Activated T-helper 17 cell treated with anti-CD3 and anti-CD28 coated beads, Interleukin-2, amount 50 U/mL, for 72 hours (primary cell): ENCODE data around the gene PTPRD. TPM values are rescaled to one million over a fixed set of nuclear protein-coding genes. Genes with fewer than 3 reads are reported as not detected.

Experiments
- ATAC-seq: fragments of 150-1000 bp; cut with Tn5 transposase; replicated peaks from 2 replicates; pipeline ENCODE4 v1.10.0; 2021; ENCODE audit warnings: mild to moderate bottlenecking, moderate library complexity
- H3K27ac Mint-ChIP-seq: one replicate; pipeline ENCODE4 v1.8.0; 2022; ENCODE audit warnings: mixed read lengths
- H3K27me3 Mint-ChIP-seq: one replicate; pipeline ENCODE4 v1.8.0; 2022; ENCODE audit warnings: mixed read lengths
- H3K36me3 Mint-ChIP-seq: one replicate; pipeline ENCODE4 v1.8.0; 2022; ENCODE audit warnings: low read depth, mild to moderate bottlenecking, mixed read lengths
- H3K4me1 Mint-ChIP-seq: one replicate; pipeline ENCODE4 v1.8.0; 2022; ENCODE audit warnings: mixed read lengths
- H3K4me3 Mint-ChIP-seq: one replicate; pipeline ENCODE4 v1.8.0; 2022; ENCODE audit warnings: mild to moderate bottlenecking, mixed read lengths
- H3K9me3 Mint-ChIP-seq: one replicate; pipeline ENCODE4 v1.8.0; 2022; ENCODE audit warnings: mixed read lengths
- total RNA-seq, 2 donors: library from RNA; stranded (reverse); gene quantifications; one replicate each; pipeline ENCODE4 v1.2.3, GENCODE V29; 2022

Gene PTPRD
- total RNA-seq, 2 donors from 2014 or later: 0.04 TPM; not detected in 1

DNA sequence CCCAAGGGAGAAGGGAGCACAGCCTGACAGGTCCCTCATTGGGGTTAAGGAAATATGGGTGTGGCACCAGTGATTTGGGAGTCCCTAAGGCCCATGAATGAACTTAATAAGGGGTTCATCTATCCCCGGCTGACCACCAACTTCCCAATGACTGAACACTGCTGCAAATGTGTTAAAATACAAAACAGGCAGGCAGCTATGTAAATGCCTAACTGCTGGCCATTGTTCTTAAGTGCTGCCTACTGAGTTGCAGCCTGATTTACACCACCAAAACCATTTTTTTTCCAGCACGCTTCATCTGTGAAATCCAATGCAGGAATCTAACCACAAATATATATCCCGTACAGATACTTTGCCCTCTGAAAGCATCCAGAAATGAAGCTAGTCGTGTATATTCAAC lies 478.5 kb downstream of the PTPRD start:
- Mint-ChIP-seq H3K4me1 (no peaks in the 10 kb centered on the region), H3K27me3 (no peaks in the 10 kb centered on the region), H3K4me3 (no peak overlapping the region), H3K27ac (no peak overlapping the region), H3K9me3 (peaks cover 6% of the 10 kb centered on the region), H3K36me3 (no peaks in the 10 kb centered on the region)
- ATAC-seq: no peak

DNA sequence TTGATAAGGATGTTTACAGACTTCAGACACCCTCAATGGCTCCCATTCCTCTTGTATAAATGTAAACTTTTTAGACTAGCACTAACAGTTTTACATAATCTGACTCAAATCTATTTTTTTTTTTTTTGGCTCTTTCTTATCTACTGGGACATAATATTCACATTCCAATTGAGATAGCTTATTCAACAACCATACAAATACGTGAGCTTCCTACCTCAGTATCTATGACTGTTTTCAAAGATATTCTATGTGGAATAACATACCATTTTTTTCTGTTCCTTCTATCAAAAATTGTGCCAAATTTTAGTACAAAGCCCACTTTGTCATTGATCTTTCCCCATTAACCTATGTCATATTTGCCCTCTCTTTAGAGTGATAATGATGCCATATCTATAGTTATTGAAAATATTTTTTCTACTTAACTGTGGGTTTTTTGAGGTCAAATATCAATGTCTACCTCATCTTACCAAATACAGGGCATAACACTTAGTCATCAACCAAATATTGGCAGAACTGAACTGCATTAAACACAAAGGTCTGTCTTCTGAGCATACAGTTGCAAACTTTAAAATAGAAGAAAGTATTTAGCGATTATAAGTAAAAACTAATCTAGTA lies 482.6 kb downstream of the PTPRD start:
- H3K36me3 Mint-ChIP-seq: no peaks in the 10 kb centered on the region
- no peaks in the 10 kb centered on the region for H3K4me1 Mint-ChIP-seq
- H3K4me3 Mint-ChIP-seq: no peak overlapping the region
- H3K9me3 Mint-ChIP-seq: peaks cover 9% of the 10 kb centered on the region
- H3K27ac Mint-ChIP-seq: no peak overlapping the region
- no peak for ATAC-seq
- no peaks in the 10 kb centered on the region for H3K27me3 Mint-ChIP-seq

DNA sequence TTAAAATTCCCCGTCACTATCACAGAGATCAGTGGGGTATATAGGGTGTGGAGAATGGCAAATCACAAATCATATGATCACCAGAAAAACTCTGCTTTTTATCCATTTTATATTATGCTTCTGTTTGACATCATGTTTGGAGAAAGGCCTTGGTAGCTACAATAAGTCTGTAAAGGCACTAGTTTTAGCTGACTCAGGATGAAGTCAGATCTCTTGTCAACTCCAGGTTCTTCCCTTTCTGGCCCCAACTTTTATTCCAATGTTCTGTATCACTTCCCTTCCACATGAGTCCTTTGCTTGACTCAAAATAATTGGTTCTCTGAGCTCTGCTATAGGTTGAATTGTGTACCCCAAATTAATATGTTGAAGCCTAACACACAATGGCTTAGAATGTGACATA lies 484.9 kb downstream of the PTPRD start:
- no peak overlapping the region for H3K27ac Mint-ChIP-seq
- no peaks in the 10 kb centered on the region for H3K27me3 Mint-ChIP-seq
- ATAC-seq: no peak
- no peaks in the 10 kb centered on the region for H3K4me1 Mint-ChIP-seq
- H3K36me3 Mint-ChIP-seq: no peaks in the 10 kb centered on the region
- H3K9me3 Mint-ChIP-seq: peaks cover 7% of the 10 kb centered on the region
- H3K4me3 Mint-ChIP-seq: no peak overlapping the region

- no peak for ATAC-seq
- Mint-ChIP-seq H3K27ac (no peak overlapping the region), H3K27me3 (no peaks in the 10 kb centered on the region), H3K4me1 (no peaks in the 10 kb centered on the region), H3K4me3 (no peak overlapping the region), H3K9me3 (peaks cover 7% of the 10 kb centered on the region), H3K36me3 (no peaks in the 10 kb centered on the region)
These were observed 500.0 kb downstream of the PTPRD start for GRCh38 chr9:10112798-10113197.

GRCh38 chr9:10112070-10112469 lies 500.7 kb downstream of the PTPRD start:
- Mint-ChIP-seq H3K4me3 (no peak overlapping the region), H3K4me1 (no peaks in the 10 kb centered on the region), H3K36me3 (no peaks in the 10 kb centered on the region), H3K27me3 (no peaks in the 10 kb centered on the region), H3K9me3 (peaks cover 7% of the 10 kb centered on the region), H3K27ac (no peak overlapping the region)
- ATAC-seq: no peak

DNA sequence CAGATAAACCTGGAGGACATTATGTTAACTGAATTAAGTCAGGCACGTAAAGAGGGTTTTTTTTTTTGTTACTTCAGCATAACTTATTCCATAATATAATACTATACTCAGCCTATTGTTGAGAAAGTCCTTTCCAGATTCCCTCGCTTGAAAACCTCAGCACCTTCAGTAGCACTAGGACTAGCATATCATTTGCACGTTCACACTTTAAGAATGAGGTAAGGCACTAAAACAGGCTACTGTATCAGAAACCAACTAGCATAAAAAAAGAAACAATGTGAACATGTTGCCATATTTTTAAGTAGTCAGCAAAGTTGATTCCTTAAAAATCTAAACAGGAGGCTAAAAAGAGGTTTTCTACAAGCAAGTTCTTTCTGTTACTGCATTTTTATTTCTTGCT lies 504.0 kb downstream of the PTPRD start:
- Mint-ChIP-seq H3K27ac (no peak overlapping the region), H3K4me3 (no peak overlapping the region), H3K27me3 (no peaks in the 10 kb centered on the region), H3K4me1 (no peaks in the 10 kb centered on the region), H3K9me3 (peaks cover 11% of the 10 kb centered on the region), H3K36me3 (no peaks in the 10 kb centered on the region)
- ATAC-seq: no peak

GRCh38 chr9:10104774-10105173 lies 508.0 kb downstream of the PTPRD start:
- no peaks in the 10 kb centered on the region for H3K4me1 Mint-ChIP-seq
- H3K9me3 Mint-ChIP-seq: peaks cover 8% of the 10 kb centered on the region
- ATAC-seq: no peak
- H3K27ac Mint-ChIP-seq: no peak overlapping the region
- H3K4me3 Mint-ChIP-seq: no peak overlapping the region
- no peaks in the 10 kb centered on the region for H3K27me3 Mint-ChIP-seq
- H3K36me3 Mint-ChIP-seq: no peaks in the 10 kb centered on the region

DNA sequence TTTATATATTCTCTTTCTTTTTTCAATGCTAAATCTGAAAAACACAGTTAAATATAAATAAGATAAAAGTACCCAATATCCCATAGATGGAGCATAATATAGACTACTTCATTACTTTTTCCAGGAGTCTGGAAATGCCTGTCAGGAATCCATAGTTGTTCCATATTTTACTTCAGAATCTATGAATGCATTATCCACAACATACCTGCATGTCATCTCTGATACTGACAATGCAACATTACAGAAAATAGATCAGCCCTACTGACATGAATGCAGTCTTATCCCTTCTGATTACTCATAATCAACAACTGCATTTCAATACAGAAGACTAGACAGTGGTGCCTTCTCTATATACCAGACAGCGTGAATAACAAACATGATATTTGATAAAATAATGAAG lies 517.6 kb downstream of the PTPRD start:
- no peak for ATAC-seq
- Mint-ChIP-seq H3K9me3 (peaks cover 5% of the 10 kb centered on the region), H3K27me3 (no peaks in the 10 kb centered on the region), H3K27ac (no peak overlapping the region), H3K4me1 (no peaks in the 10 kb centered on the region), H3K36me3 (no peaks in the 10 kb centered on the region), H3K4me3 (no peak overlapping the region)

DNA sequence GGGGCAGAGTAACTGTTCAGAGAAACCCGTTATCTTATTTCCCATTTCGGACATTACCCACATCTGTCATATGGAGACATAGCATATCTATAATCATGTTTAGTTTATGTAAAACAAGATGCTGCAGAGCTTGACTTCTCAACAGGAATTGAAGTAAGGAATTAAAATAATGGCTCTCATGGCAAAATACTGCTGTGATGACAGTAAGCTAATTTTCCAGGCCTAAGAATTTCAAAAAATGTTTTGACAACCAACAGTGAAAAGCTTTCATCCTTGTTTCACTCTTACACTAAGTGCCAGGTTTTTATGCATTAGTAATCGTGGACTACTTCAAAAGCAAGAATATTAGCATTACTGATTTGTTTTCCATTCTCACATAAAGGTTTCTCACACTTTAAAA lies 518.2 kb downstream of the PTPRD start:
- H3K4me3 Mint-ChIP-seq: no peak overlapping the region
- ATAC-seq: no peak
- no peaks in the 10 kb centered on the region for H3K27me3 Mint-ChIP-seq
- H3K4me1 Mint-ChIP-seq: no peaks in the 10 kb centered on the region
- H3K27ac Mint-ChIP-seq: no peak overlapping the region
- peaks cover 5% of the 10 kb centered on the region for H3K9me3 Mint-ChIP-seq
- H3K36me3 Mint-ChIP-seq: no peaks in the 10 kb centered on the region

- H3K27me3 Mint-ChIP-seq: no peaks in the 10 kb centered on the region
These were observed 532.8 kb downstream of the PTPRD start for GRCh38 chr9:10080012-10080411.

GRCh38 chr9:10079284-10079964 lies 533.4 kb downstream of the PTPRD start:
- Mint-ChIP-seq H3K27ac (no peak overlapping the region), H3K9me3 (peaks cover 13% of the 10 kb centered on the region), H3K4me3 (no peak overlapping the region), H3K27me3 (no peaks in the 10 kb centered on the region), H3K36me3 (no peaks in the 10 kb centered on the region), H3K4me1 (no peaks in the 10 kb centered on the region)
- ATAC-seq: no peak

More at GRCh38 chr9:10080012-10080411, 532.8 kb downstream of the PTPRD start:
- no peak overlapping the region for H3K4me3 Mint-ChIP-seq
- peaks cover 13% of the 10 kb centered on the region for H3K9me3 Mint-ChIP-seq
- H3K36me3 Mint-ChIP-seq: no peaks in the 10 kb centered on the region
- ATAC-seq: no peak
- no peaks in the 10 kb centered on the region for H3K4me1 Mint-ChIP-seq
- no peak overlapping the region for H3K27ac Mint-ChIP-seq

- H3K27ac Mint-ChIP-seq: no peak overlapping the region
- no peak for ATAC-seq
- H3K4me1 Mint-ChIP-seq: no peaks in the 10 kb centered on the region
- no peaks in the 10 kb centered on the region for H3K36me3 Mint-ChIP-seq
- H3K4me3 Mint-ChIP-seq: no peak overlapping the region
- peaks cover 5% of the 10 kb centered on the region for H3K9me3 Mint-ChIP-seq
- no peaks in the 10 kb centered on the region for H3K27me3 Mint-ChIP-seq
These were observed 541.2 kb downstream of the PTPRD start for GRCh38 chr9:10071579-10071978.

DNA sequence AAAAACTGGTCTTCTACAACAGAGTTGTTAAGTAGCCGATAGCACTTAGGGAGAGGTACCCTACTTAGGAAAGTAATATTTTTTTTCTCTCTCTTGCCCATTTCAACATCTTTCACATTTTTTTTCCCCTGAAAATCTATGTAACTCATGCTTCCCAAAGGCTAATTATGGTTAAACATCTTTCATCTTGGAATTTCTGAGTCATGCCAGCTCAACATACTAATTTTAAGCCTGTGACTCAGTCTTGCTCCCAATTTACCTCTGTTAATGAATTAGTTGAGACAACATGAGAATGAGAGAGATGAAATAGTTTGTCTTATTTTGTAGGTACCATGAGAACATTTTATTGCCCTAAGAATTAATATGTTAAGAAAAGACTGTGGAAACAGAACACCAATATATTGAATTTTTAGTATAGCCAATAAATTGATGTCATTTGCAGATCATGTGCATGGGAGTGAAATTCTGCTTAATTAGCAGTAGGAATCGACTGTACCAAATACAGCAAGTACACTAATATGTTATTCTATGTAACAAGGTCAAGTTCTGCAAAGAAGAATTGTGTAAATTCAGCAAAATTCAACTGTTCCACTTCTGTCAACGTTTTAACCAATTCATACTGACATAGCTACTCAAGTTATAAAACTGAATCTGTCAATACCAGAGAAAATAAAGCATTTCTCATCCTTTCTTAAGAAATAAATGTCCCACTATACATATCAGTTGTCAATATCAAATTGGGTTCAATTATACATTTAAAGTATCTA lies 550.0 kb downstream of the PTPRD start:
- H3K36me3 Mint-ChIP-seq: no peaks in the 10 kb centered on the region
- H3K27me3 Mint-ChIP-seq: no peaks in the 10 kb centered on the region
- no peak for ATAC-seq
- no peak overlapping the region for H3K27ac Mint-ChIP-seq
- no peaks in the 10 kb centered on the region for H3K9me3 Mint-ChIP-seq
- H3K4me3 Mint-ChIP-seq: no peak overlapping the region
- H3K4me1 Mint-ChIP-seq: no peaks in the 10 kb centered on the region

- Mint-ChIP-seq H3K4me3 (no peak overlapping the region), H3K4me1 (no peaks in the 10 kb centered on the region), H3K27me3 (no peaks in the 10 kb centered on the region), H3K9me3 (no peaks in the 10 kb centered on the region), H3K36me3 (no peaks in the 10 kb centered on the region), H3K27ac (no peak overlapping the region)
- no peak for ATAC-seq
These were observed 553.8 kb downstream of the PTPRD start for GRCh38 chr9:10059044-10059443.

DNA sequence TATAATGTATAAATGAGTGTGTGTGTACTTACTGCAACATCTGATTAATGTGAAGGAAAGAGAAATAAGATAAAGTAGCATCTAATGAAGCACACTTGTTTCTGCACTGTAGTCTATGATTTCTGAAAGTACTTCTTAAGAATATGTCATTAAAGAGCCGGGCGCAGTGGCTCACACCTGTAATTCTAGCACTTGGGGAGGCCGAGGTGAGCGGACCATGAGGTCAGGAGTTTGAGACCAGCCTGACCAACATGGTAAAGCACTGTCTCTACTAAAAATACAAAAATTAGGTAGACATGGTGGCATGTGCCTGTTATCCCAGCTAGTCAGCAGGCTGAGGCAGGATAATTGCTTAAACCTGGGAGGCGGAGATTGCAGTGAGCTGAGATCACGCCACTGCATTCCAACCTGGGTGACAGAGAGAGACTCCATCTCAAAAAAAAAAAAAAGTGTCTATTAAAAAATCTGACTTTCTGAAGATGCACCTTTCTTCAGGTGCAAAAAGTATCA lies 556.9 kb downstream of the PTPRD start:
- H3K36me3 Mint-ChIP-seq: no peaks in the 10 kb centered on the region
- no peak overlapping the region for H3K27ac Mint-ChIP-seq
- ATAC-seq: no peak
- H3K9me3 Mint-ChIP-seq: no peaks in the 10 kb centered on the region
- no peaks in the 10 kb centered on the region for H3K27me3 Mint-ChIP-seq
- H3K4me3 Mint-ChIP-seq: no peak overlapping the region
- no peaks in the 10 kb centered on the region for H3K4me1 Mint-ChIP-seq
